Neural cell (in vitro differentiated cells): ENCODE results near the gene COL2A1. TPM values are rescaled to one million over a fixed set of nuclear protein-coding genes. Genes with fewer than 3 reads are reported as not detected.

Experiments
- H2AFZ ChIP-seq: fragments of 200-600, 300-800 bp; sonication (generic), shearing (Covaris generic); 2 replicates; pipeline ENCODE4 v1.6.0; 2014; ENCODE audit warnings: low read depth, mild to moderate bottlenecking, antibody characterized with exemption, low read length, moderate library complexity
- H3F3A ChIP-seq: fragments of 200-600 bp; shearing (Covaris generic); 2 replicates; pipeline ENCODE4 v1.6.1; 2016; ENCODE audit warnings: mild to moderate bottlenecking, moderate library complexity, mixed read lengths, antibody characterized with exemption, low read length; ENCODE audit not compliant: insufficient read depth, poor library complexity, severe bottlenecking
- H3K27ac ChIP-seq: fragments of 200-600, 300-800 bp; sonication (generic), shearing (Covaris generic); 2 replicates; pipeline ENCODE4 v1.5.1; 2014; ENCODE audit warnings: mild to moderate bottlenecking, low read length, moderate library complexity
- H3K27me3 ChIP-seq: fragments of 300-800, 200-600 bp; sonication (generic), shearing (Covaris generic); 2 replicates; pipeline ENCODE4 v1.6.0; 2014; ENCODE audit warnings: mild to moderate bottlenecking, low read depth, low read length, moderate library complexity; ENCODE audit not compliant: insufficient read depth
- H3K36me3 ChIP-seq: fragments of 300-800, 200-600 bp; sonication (generic), shearing (Covaris generic); 2 replicates; pipeline ENCODE4 v1.5.1; 2014; ENCODE audit warnings: mild to moderate bottlenecking, antibody characterized with exemption, low read length, moderate library complexity; ENCODE audit not compliant: insufficient read depth
- H3K4me2 ChIP-seq: fragments of 300-800, 200-600 bp; sonication (generic), shearing (Covaris generic); 2 replicates; pipeline ENCODE4 v1.6.0; 2014; ENCODE audit warnings: mild to moderate bottlenecking, low read length
- H3K4me3 ChIP-seq: fragments of 300-800, 200-600 bp; sonication (generic), shearing (Covaris generic); 2 replicates; pipeline ENCODE4 v1.5.1; 2014; ENCODE audit warnings: mild to moderate bottlenecking, low read length, moderate library complexity
- H3K79me2 ChIP-seq: fragments of 200-600 bp; shearing (Covaris generic); replicated peaks from 2 replicates; pipeline ENCODE4 v1.6.0; 2014; ENCODE audit warnings: mild to moderate bottlenecking, low read length, moderate library complexity; ENCODE audit not compliant: insufficient read depth
- H3K9ac ChIP-seq: fragments of 300-800, 200-600 bp; sonication (generic), shearing (Covaris generic); 2 replicates; pipeline ENCODE4 v1.6.1; 2016; ENCODE audit warnings: mild to moderate bottlenecking, low read length, mixed read lengths
- H3K9me2 ChIP-seq: fragments of 200-600 bp; shearing (Covaris generic); 2 replicates; pipeline ENCODE4 v1.6.1; 2016; ENCODE audit warnings: mild to moderate bottlenecking, low read length, mixed read lengths; ENCODE audit not compliant: insufficient read depth
- H3K9me3 ChIP-seq: fragments of 200-600, 300-800 bp; sonication (generic), shearing (Covaris generic); 2 replicates; pipeline ENCODE4 v1.6.1; 2016; ENCODE audit warnings: mild to moderate bottlenecking, mixed run types, low read length, moderate library complexity, mixed read lengths
- H4K20me1 ChIP-seq: fragments of 200-600 bp; shearing (Covaris generic); 2 replicates; pipeline ENCODE4 v1.6.1; 2016; ENCODE audit warnings: mild to moderate bottlenecking, mixed run types; ENCODE audit not compliant: insufficient read depth
- EP300 ChIP-seq: fragments of 450-650 bp; conservative IDR thresholded peaks from 2 replicates; pipeline ENCODE4 v1.6.1; 2014; ENCODE audit warnings: antibody characterized with exemption, mild to moderate bottlenecking, moderate library complexity; ENCODE audit not compliant: poor library complexity, severe bottlenecking
- EZH2 ChIP-seq: fragments of 200-600, 300-800 bp; shearing (Covaris generic), sonication (generic); IDR thresholded peaks from 2 replicates; pipeline ENCODE4 v1.6.1; 2014; ENCODE audit warnings: antibody characterized with exemption, low read length, borderline replicate concordance, mild to moderate bottlenecking; ENCODE audit not compliant: insufficient read depth, poor library complexity, severe bottlenecking
- MXI1 ChIP-seq: fragments of 450-650 bp; conservative IDR thresholded peaks from 2 replicates; pipeline ENCODE4 v1.6.1; 2014; ENCODE audit warnings: antibody characterized with exemption, mild to moderate bottlenecking; ENCODE audit not compliant: poor library complexity, severe bottlenecking
- POLR2AphosphoS5 ChIP-seq: IDR thresholded peaks from 2 replicates; pipeline ENCODE4 v1.6.1; 2012
- RAD21 ChIP-seq: fragments of 450-650 bp; conservative IDR thresholded peaks from 2 replicates; pipeline ENCODE4 v1.6.1; 2014; ENCODE audit warnings: antibody characterized with exemption, mild to moderate bottlenecking, moderate library complexity
- SMC3 ChIP-seq: fragments of 450-650 bp; conservative IDR thresholded peaks from 2 replicates; pipeline ENCODE4 v1.6.1; 2014; ENCODE audit warnings: antibody characterized with exemption, mild to moderate bottlenecking, moderate library complexity; ENCODE audit not compliant: poor library complexity
- TAF1 ChIP-seq: IDR thresholded peaks from 2 replicates; pipeline ENCODE4 v1.6.1; 2012; ENCODE audit warnings: low read depth
- polyA plus RNA-seq: library from polyadenylated mRNA; depleted of rRNA; stranded (reverse); fragments of >200 nt; gene quantifications from 2 replicates; pipeline ENCODE4 v1.2.3, GENCODE V29; 2014
- TF ChIP-seq, protein P1 (sequence below): IDR thresholded peaks from 2 replicates; pipeline ENCODE4 v1.6.1; 2012; ENCODE audit warnings: borderline replicate concordance
- TF ChIP-seq, protein P2 (sequence below): fragments of 450-650 bp; IDR thresholded peaks from 2 replicates; pipeline ENCODE4 v1.5.1; 2014; ENCODE audit warnings: antibody characterized with exemption, mild to moderate bottlenecking, moderate library complexity; ENCODE audit not compliant: poor library complexity, severe bottlenecking

Gene COL2A1
- polyA plus RNA-seq, 1 donor from 2014 or later = 1.3 TPM

DNA sequence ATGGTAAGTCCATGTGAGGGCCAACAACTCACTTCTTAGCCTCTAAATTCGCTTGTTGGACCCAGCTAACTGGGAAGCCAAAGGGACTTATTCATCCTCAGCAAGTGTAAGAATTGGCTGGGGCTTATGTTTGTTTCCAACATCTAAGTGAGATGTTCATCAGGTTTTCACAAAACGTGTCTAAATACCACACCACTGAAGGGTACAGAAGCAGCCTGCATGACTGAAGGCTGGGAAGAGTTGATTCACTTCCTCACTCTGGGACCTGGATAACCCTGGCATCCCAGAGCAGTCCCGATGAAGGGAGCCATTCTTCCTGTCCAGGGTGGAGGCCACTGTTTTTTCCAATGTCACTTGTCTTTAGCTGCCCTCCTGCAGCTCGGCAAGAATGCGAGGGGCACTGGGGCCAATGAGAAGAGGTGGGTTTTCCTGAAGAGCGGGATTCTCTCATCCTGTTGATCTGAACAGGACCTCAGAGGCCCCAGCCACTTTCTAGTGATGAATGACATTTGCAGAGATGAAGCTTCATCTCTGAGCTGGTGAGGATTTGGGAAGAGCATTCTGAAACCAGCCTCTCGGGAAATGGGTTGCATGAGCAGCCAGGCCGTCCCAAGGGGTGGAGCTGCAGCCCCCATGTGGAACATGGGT lies 12.2 kb upstream of the COL2A1 start:
- Histone ChIP-seq H3K27me3 (no peaks in the 10 kb centered on the region), H3K79me2 (no peaks in the 10 kb centered on the region)

DNA sequence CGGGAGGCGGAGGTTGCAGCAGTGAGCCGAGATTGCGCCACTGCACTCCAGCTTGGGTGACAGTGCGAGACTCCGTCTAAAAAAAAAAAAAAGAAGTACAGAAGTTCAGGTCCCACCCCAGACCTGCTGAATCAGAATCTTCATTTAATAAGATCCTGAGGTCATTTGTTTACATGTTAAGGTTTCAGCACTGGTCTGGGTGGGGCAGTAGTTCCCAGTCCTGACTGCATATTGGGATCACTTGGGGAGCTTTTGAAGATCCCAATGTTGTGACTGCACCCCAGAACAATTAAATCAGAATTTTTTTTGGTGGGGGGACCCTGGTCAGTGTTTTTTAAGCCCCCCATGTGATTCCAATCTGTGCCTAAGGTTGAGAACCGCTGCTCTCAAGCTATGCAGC lies 11.7 kb upstream of the COL2A1 start:
- Histone ChIP-seq H4K20me1 (no peaks in the 10 kb centered on the region), H3K9me3 (no peaks in the 10 kb centered on the region), H2AFZ (no peak overlapping the region), H3K36me3 (no peaks in the 10 kb centered on the region), H3K27ac (no peak overlapping the region), H3K27me3 (no peaks in the 10 kb centered on the region), H3K9me2 (no peaks in the 10 kb centered on the region), H3K4me2 (no peak overlapping the region), H3K9ac (no peak overlapping the region), H3F3A (no peaks in the 10 kb centered on the region), H3K4me3 (no peak overlapping the region), H3K79me2 (no peaks in the 10 kb centered on the region)
- TF ChIP-seq SMC3 = no peak
- TF ChIP-seq EP300 = no peak
- TF ChIP-seq POLR2AphosphoS5 = no peak
- TF ChIP-seq, protein P1, sequence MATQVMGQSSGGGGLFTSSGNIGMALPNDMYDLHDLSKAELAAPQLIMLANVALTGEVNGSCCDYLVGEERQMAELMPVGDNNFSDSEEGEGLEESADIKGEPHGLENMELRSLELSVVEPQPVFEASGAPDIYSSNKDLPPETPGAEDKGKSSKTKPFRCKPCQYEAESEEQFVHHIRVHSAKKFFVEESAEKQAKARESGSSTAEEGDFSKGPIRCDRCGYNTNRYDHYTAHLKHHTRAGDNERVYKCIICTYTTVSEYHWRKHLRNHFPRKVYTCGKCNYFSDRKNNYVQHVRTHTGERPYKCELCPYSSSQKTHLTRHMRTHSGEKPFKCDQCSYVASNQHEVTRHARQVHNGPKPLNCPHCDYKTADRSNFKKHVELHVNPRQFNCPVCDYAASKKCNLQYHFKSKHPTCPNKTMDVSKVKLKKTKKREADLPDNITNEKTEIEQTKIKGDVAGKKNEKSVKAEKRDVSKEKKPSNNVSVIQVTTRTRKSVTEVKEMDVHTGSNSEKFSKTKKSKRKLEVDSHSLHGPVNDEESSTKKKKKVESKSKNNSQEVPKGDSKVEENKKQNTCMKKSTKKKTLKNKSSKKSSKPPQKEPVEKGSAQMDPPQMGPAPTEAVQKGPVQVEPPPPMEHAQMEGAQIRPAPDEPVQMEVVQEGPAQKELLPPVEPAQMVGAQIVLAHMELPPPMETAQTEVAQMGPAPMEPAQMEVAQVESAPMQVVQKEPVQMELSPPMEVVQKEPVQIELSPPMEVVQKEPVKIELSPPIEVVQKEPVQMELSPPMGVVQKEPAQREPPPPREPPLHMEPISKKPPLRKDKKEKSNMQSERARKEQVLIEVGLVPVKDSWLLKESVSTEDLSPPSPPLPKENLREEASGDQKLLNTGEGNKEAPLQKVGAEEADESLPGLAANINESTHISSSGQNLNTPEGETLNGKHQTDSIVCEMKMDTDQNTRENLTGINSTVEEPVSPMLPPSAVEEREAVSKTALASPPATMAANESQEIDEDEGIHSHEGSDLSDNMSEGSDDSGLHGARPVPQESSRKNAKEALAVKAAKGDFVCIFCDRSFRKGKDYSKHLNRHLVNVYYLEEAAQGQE = no peak
- TF ChIP-seq, protein P2, sequence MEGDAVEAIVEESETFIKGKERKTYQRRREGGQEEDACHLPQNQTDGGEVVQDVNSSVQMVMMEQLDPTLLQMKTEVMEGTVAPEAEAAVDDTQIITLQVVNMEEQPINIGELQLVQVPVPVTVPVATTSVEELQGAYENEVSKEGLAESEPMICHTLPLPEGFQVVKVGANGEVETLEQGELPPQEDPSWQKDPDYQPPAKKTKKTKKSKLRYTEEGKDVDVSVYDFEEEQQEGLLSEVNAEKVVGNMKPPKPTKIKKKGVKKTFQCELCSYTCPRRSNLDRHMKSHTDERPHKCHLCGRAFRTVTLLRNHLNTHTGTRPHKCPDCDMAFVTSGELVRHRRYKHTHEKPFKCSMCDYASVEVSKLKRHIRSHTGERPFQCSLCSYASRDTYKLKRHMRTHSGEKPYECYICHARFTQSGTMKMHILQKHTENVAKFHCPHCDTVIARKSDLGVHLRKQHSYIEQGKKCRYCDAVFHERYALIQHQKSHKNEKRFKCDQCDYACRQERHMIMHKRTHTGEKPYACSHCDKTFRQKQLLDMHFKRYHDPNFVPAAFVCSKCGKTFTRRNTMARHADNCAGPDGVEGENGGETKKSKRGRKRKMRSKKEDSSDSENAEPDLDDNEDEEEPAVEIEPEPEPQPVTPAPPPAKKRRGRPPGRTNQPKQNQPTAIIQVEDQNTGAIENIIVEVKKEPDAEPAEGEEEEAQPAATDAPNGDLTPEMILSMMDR = no peak
- TF ChIP-seq MXI1 = no peak
- no peak for TF ChIP-seq TAF1
- no peak for TF ChIP-seq RAD21
- no peak for TF ChIP-seq EZH2

More for the DNA sequence above, 12.2 kb upstream of the COL2A1 start:
- Histone ChIP-seq H3K4me2 (no peak overlapping the region), H3K9me2 (no peaks in the 10 kb centered on the region), H3K36me3 (no peaks in the 10 kb centered on the region), H3K27ac (no peak overlapping the region), H3K9me3 (no peaks in the 10 kb centered on the region), H3F3A (no peaks in the 10 kb centered on the region), H4K20me1 (no peaks in the 10 kb centered on the region), H3K9ac (no peak overlapping the region), H3K4me3 (no peak overlapping the region), H2AFZ (no peak overlapping the region)
- TF ChIP-seq POLR2AphosphoS5 (no peak), RAD21 (no peak), MXI1 (no peak), EZH2 (no peak), EP300 (no peak), TAF1 (no peak), SMC3 (no peak)
- TF ChIP-seq, protein P1 = no peak
- TF ChIP-seq, protein P2 = no peak
